Measurements from ENCODE around the gene GALNT7. TPM values are rescaled to one million over a fixed set of nuclear protein-coding genes. Genes with fewer than 3 reads are reported as not detected.

The GALNT7 gene
- total and polyA plus RNA-seq, 2 of the 13 experiments (the other 11 are each of a cell fraction or from before 2014, with no cell fraction given), result 0.08 to 0.13 TPM

DNA sequence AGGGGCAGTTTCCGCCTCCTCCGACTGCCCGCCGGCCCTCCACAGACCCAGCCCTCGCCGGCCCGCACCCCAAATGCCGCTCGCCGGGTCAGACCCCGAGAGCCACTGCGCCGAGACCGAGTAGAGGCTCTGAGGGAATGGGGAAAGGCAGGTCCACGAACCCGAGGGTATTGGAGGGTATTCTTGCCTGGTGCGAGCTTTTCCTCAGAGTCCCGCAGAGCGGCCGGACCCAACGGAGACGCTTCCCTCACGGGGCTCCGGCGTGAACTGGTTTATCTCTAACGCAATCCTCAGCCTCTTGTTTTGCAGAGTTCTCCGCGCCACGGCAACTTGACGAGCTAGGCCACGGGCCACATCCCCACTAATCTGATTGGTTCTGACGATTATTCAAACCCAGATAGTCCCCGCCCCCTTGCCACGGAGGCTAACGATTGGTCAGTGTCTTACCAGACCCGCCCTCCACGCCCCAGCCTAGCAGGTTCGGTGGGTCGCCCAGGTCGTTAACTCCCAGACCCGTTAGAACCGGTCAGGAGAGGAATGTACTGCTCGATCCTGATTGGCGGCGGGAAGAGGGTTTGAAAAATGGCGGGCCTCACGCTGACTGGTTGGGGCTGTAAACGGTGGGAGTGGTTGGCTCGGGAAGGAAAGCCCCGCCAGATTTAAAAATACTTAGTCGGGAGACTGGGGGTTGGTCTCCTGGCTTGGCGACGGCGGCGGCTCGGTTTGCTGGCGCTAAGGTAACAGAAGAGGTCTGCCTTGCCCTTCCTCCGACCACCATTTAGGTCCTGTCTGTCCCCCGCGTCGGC lies 165.7 kb downstream of the GALNT7 start, which contains the start of gene HMGB2 (continued):
- peak; percentile 60; the same call in 1 of the 2 replicates for TF ChIP-seq ZC3H4 (CRISPR knock-in tag; IDR thresholded peaks at IDR 0.05; ENCODE audit: borderline replicate concordance)
- 0 out of 2 replicates have a peak, but pooled peaks have one; percentile 51 for TF ChIP-seq TEF (CRISPR knock-in tag; IDR thresholded peaks at IDR 0.05)
- no peak; the same call in 1 of the 2 replicates for TF ChIP-seq MED1 (CRISPR knock-in tag; IDR thresholded peaks at IDR 0.05)
- peak; percentile 95 for TF ChIP-seq REXO4 (CRISPR knock-in tag; IDR thresholded peaks at IDR 0.05; ENCODE audit: borderline replicate concordance)
- TF ChIP-seq ZNF367 (CRISPR knock-in tag; IDR thresholded peaks at IDR 0.05; ENCODE audit: borderline replicate concordance), result no peak
- TF ChIP-seq SNAPC4 (CRISPR knock-in tag; IDR thresholded peaks at IDR 0.05), result peak; percentile 48; the same call in 1 of the 2 replicates
- no peak for TF ChIP-seq ZFP36 (IDR thresholded peaks at IDR 0.05; ENCODE audit: borderline replicate concordance, low read depth, low read length, partially characterized antibody)
- TF ChIP-seq ZNF34 (CRISPR knock-in tag; IDR thresholded peaks at IDR 0.05; ENCODE audit: borderline replicate concordance), result 0 out of 2 replicates have a peak, but pooled peaks have one; percentile 39
- no peak for TF ChIP-seq RERE (CRISPR knock-in tag; IDR thresholded peaks at IDR 0.05; ENCODE audit: low read depth)
- no peak for TF ChIP-seq ZBTB3 (CRISPR knock-in tag; IDR thresholded peaks at IDR 0.05; ENCODE audit: borderline replicate concordance, low read depth)
- TF ChIP-seq NONO (IDR thresholded peaks at IDR 0.05), result no peak
- peak; percentile 60; the same call in 1 of the 2 replicates for TF ChIP-seq NONO (CRISPR knock-in tag; conservative IDR thresholded peaks at IDR 0.05)
- no peak for TF ChIP-seq STAG1 (CRISPR knock-in tag; IDR thresholded peaks at IDR 0.05)
- TF ChIP-seq ZBTB8A (CRISPR knock-in tag; IDR thresholded peaks at IDR 0.05; ENCODE audit: borderline replicate concordance, low read depth), result no peak; the same call in 1 of the 2 replicates
- peak; percentile 38 for TF ChIP-seq FOSL2 (CRISPR knock-in tag; IDR thresholded peaks at IDR 0.05)

All from HepG2 (cell line).